HL-60 (cell line): Measurements from ENCODE around the gene OR10A4.

ENCODE experiments used
- DNase-seq, 2 experiments: peaks; one replicate each; pipeline ENCODE4 v3.0.0-alpha.2; 2010 to 2020; ENCODE audit warnings: low read depth in 1 of 2, low spot score in 1 of 2
- H3K27ac ChIP-seq: fragments of 250-450 bp; sonication (Bioruptor Pico); replicated peaks from 2 replicates; pipeline ENCODE4 v1.5.1; 2020; ENCODE audit warnings: mild to moderate bottlenecking, moderate library complexity
- H3K27me3 ChIP-seq: fragments of 250-450 bp; sonication (Bioruptor Pico); 2 replicates; pipeline ENCODE4 v1.5.1; 2021; ENCODE audit warnings: mild to moderate bottlenecking, moderate library complexity; ENCODE audit not compliant: insufficient read depth, poor library complexity, severe bottlenecking
- H3K4me3 ChIP-seq: replicated peaks from 2 replicates; pipeline ENCODE4 v1.5.1; 2011; ENCODE audit warnings: mild to moderate bottlenecking, control low read depth, low read length; ENCODE audit not compliant: insufficient read depth
- GABPA ChIP-seq: IDR thresholded peaks from 2 replicates; pipeline ENCODE4 v1.6.1; 2012; ENCODE audit warnings: low read depth
- POLR2AphosphoS5 ChIP-seq: IDR thresholded peaks from 2 replicates; pipeline ENCODE4 v1.6.1; 2012; ENCODE audit warnings: low read depth
- SPI1 ChIP-seq: IDR thresholded peaks from 2 replicates; pipeline ENCODE4 v1.6.1; 2012; ENCODE audit warnings: low read depth, mild to moderate bottlenecking, borderline replicate concordance
- long read RNA-seq: library from polyadenylated mRNA; unstranded; transcript quantifications from one replicate; pipeline ENCODE4 v2.0.0, GENCODE V29; 2020
- TF ChIP-seq, protein P1 (sequence below): IDR thresholded peaks from one replicate; pipeline ENCODE4 v1.5.1; 2011; ENCODE audit warnings: low read length, control low read depth, inconsistent platforms; ENCODE audit not compliant: insufficient read depth
- TF ChIP-seq, protein P2 (sequence below): IDR thresholded peaks from 2 replicates; pipeline ENCODE4 v1.6.1; 2012; ENCODE audit warnings: low read depth; ENCODE audit not compliant: insufficient replicate concordance

The OR10A4 gene, protein sequence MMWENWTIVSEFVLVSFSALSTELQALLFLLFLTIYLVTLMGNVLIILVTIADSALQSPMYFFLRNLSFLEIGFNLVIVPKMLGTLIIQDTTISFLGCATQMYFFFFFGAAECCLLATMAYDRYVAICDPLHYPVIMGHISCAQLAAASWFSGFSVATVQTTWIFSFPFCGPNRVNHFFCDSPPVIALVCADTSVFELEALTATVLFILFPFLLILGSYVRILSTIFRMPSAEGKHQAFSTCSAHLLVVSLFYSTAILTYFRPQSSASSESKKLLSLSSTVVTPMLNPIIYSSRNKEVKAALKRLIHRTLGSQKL
- long read RNA-seq = 0 reads

GRCh38 chr11:6876325-6876724, at the start of gene OR10A4:
Gene OR10A4, plus strand, starts transcription at chr11:6876625. Its CDS starts 23 bp downstream, at chr11:6876648.
- Histone ChIP-seq H3K27me3 (no peaks in the 10 kb centered on the region), H3K4me3 (no peak within 1 kb of the TSS), H3K27ac (no peak within 1 kb of the TSS)
- TF ChIP-seq, protein P1, sequence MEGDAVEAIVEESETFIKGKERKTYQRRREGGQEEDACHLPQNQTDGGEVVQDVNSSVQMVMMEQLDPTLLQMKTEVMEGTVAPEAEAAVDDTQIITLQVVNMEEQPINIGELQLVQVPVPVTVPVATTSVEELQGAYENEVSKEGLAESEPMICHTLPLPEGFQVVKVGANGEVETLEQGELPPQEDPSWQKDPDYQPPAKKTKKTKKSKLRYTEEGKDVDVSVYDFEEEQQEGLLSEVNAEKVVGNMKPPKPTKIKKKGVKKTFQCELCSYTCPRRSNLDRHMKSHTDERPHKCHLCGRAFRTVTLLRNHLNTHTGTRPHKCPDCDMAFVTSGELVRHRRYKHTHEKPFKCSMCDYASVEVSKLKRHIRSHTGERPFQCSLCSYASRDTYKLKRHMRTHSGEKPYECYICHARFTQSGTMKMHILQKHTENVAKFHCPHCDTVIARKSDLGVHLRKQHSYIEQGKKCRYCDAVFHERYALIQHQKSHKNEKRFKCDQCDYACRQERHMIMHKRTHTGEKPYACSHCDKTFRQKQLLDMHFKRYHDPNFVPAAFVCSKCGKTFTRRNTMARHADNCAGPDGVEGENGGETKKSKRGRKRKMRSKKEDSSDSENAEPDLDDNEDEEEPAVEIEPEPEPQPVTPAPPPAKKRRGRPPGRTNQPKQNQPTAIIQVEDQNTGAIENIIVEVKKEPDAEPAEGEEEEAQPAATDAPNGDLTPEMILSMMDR = no peak
- TF ChIP-seq SPI1 = no peak
- no peak for TF ChIP-seq POLR2AphosphoS5
- TF ChIP-seq, protein P2, sequence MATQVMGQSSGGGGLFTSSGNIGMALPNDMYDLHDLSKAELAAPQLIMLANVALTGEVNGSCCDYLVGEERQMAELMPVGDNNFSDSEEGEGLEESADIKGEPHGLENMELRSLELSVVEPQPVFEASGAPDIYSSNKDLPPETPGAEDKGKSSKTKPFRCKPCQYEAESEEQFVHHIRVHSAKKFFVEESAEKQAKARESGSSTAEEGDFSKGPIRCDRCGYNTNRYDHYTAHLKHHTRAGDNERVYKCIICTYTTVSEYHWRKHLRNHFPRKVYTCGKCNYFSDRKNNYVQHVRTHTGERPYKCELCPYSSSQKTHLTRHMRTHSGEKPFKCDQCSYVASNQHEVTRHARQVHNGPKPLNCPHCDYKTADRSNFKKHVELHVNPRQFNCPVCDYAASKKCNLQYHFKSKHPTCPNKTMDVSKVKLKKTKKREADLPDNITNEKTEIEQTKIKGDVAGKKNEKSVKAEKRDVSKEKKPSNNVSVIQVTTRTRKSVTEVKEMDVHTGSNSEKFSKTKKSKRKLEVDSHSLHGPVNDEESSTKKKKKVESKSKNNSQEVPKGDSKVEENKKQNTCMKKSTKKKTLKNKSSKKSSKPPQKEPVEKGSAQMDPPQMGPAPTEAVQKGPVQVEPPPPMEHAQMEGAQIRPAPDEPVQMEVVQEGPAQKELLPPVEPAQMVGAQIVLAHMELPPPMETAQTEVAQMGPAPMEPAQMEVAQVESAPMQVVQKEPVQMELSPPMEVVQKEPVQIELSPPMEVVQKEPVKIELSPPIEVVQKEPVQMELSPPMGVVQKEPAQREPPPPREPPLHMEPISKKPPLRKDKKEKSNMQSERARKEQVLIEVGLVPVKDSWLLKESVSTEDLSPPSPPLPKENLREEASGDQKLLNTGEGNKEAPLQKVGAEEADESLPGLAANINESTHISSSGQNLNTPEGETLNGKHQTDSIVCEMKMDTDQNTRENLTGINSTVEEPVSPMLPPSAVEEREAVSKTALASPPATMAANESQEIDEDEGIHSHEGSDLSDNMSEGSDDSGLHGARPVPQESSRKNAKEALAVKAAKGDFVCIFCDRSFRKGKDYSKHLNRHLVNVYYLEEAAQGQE = no peak
- TF ChIP-seq GABPA = no peak
- DNase-seq = no peak

GRCh38 chr11:6828103-6828502, 48.3 kb upstream of the OR10A4 start:
- Histone ChIP-seq H3K27ac (no peak overlapping the region), H3K27me3 (no peaks in the 10 kb centered on the region), H3K4me3 (no peak overlapping the region)
- no peak for DNase-seq
- TF ChIP-seq GABPA = no peak
- TF ChIP-seq, protein P1 = no peak
- no peak for TF ChIP-seq SPI1
- TF ChIP-seq POLR2AphosphoS5 = no peak
- TF ChIP-seq, protein P2 = no peak

DNA sequence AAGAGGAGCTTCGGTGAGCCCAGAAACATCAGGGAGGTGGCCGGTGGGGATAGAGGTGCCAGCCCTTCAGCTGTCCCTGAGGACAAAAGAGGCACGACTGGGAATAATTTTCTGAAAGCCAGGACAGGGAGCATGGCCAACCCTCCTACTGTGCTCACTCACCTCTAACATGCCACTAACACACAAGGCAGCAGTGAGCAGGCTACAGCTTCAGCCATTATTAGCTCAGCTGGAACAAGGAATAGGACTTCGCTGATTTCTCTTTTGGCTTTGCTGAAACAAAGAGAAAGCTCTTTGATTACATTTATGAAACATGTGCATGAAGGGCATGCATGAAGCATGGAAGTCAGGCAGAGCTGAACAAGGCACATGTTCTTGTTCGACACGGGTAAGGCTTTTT, 43.1 kb upstream of the OR10A4 start:
- Histone ChIP-seq H3K27ac (no peak overlapping the region), H3K4me3 (no peak overlapping the region), H3K27me3 (no peaks in the 10 kb centered on the region)
- TF ChIP-seq, protein P1 = no peak
- TF ChIP-seq SPI1 (no peak), GABPA (no peak), POLR2AphosphoS5 (no peak)
- DNase-seq = no peak

DNA sequence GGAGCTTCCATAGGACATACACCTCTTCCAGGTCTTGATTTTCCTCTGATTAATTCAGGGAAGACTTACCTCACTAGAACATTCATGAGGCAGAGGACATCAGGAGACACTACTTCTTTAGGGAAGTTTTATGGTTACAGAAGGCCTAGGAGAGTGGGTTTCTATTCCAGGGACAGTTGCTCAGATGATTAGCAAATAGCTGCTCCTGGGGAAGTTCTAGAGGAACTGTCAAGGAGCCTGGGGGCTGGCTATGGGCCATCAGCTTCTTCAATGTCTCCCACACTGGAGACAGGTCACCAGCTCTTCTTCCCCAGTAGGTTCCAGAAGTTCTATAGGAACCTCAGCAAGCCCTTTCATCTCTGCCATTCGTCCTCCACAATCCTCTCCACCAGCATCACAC, 42.4 kb upstream of the OR10A4 start:
- TF ChIP-seq POLR2AphosphoS5 (no peak), SPI1 (no peak), GABPA (no peak)
- TF ChIP-seq, protein P2 = no peak
- TF ChIP-seq, protein P1 = no peak
- Histone ChIP-seq H3K27ac (no peak overlapping the region), H3K27me3 (no peaks in the 10 kb centered on the region), H3K4me3 (no peak overlapping the region)
- no peak for DNase-seq
